ENCODE results near the gene PDZD8. TPM values are rescaled to one million over a fixed set of nuclear protein-coding genes. Genes with fewer than 3 reads are reported as not detected.
A peak's percentile ranks its signal among the peaks of the same experiment; 100 is the strongest.

Gene PDZD8
- total RNA-seq, 1 experiment from 2014 or later = 16.0 TPM

DNA sequence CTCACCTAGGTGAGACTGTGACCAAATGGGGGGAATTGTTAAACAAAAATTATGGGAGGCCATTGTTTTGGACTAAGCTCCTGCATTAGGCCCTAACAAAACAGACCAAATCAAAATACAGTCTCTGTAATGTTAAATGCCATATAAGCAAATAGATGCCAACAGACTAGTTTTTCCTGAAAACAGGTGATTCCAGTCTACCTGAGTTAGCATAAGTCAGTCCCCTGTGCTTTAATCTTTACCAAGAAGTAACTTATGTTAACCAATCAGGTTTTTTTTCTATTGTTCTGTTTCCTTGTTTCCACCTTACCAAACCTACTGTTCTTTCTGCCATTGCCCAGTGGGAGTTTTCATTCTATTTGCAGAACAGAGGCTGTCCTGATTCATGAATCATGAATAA, 48.0 kb downstream of the PDZD8 start:
- H3K27me3 ChIP-seq (ENCODE audit: insufficient read depth, low read depth) = no peaks in the 10 kb centered on the region
- no peaks in the 10 kb centered on the region for H3K4me1 ChIP-seq (replicated peaks; ENCODE audit: insufficient read depth)
- POLR2A ChIA-PET (ENCODE audit: unreplicated experiment) = no interaction called here
- CTCF ChIA-PET = no interaction called here
- no peaks in the 10 kb centered on the region for H3K9me3 ChIP-seq (ENCODE audit: insufficient read depth, low read depth)
- intact Hi-C loops (cut with micrococcal nuclease; ENCODE audit: unreplicated experiment) = no loop called here
- H3F3A ChIP-seq (ENCODE audit: insufficient read depth, low read depth) = no peaks in the 10 kb centered on the region
- peak in 1 of 2 experiments; percentile 38 for DNase-seq
- TF ChIP-seq, protein P1, sequence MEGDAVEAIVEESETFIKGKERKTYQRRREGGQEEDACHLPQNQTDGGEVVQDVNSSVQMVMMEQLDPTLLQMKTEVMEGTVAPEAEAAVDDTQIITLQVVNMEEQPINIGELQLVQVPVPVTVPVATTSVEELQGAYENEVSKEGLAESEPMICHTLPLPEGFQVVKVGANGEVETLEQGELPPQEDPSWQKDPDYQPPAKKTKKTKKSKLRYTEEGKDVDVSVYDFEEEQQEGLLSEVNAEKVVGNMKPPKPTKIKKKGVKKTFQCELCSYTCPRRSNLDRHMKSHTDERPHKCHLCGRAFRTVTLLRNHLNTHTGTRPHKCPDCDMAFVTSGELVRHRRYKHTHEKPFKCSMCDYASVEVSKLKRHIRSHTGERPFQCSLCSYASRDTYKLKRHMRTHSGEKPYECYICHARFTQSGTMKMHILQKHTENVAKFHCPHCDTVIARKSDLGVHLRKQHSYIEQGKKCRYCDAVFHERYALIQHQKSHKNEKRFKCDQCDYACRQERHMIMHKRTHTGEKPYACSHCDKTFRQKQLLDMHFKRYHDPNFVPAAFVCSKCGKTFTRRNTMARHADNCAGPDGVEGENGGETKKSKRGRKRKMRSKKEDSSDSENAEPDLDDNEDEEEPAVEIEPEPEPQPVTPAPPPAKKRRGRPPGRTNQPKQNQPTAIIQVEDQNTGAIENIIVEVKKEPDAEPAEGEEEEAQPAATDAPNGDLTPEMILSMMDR (conservative IDR thresholded peaks at IDR 0.05) = no peak
- no peak for TF ChIP-seq EZH2 (IDR thresholded peaks at IDR 0.05; ENCODE audit: low read depth)
- no peak overlapping the region for H2AFZ ChIP-seq
- H3K4me3 ChIP-seq = no peak overlapping the region
- H3K27ac ChIP-seq = no peak overlapping the region
- H3K9me2 ChIP-seq (ENCODE audit: insufficient read depth) = no peaks in the 10 kb centered on the region
- H3K4me2 ChIP-seq = no peak overlapping the region
- peaks cover 18% of the 10 kb centered on the region for H3K79me2 ChIP-seq (ENCODE audit: low read depth)
- H4K20me1 ChIP-seq (ENCODE audit: insufficient read depth) = no peaks in the 10 kb centered on the region
- no TSS peak for BruUV-seq (replicated peaks)
- H3K36me3 ChIP-seq (ENCODE audit: low read depth) = no peaks in the 10 kb centered on the region

DNA sequence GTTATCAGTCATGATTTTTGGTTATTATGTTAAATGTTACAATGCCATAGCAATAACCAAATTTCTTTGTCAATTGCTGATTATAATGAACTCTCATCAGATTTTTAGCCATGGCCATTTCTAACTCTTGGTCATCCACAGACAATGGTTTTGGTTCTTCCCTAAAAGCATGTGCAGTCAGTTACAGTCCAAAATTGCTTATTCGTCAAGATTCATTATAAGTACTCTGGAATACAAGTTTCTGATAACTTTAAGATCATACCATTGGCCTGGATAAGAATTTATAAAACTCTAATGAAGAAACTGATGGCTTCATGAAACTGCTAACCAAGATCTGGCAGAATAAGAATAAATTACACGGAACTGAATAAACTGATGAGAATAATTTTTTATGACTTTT, 50.9 kb downstream of the PDZD8 start:
- H3K4me2 ChIP-seq = no peak overlapping the region
- H3K4me1 ChIP-seq (replicated peaks; ENCODE audit: insufficient read depth) = no peaks in the 10 kb centered on the region
- TF ChIP-seq EZH2 (IDR thresholded peaks at IDR 0.05; ENCODE audit: low read depth) = no peak
- TF ChIP-seq, protein P1 (conservative IDR thresholded peaks at IDR 0.05) = no peak
- no peaks in the 10 kb centered on the region for H3K9me2 ChIP-seq (ENCODE audit: insufficient read depth)
- H3K36me3 ChIP-seq (ENCODE audit: low read depth) = no peaks in the 10 kb centered on the region
- no peak overlapping the region for H3K4me3 ChIP-seq
- no peaks in the 10 kb centered on the region; the same call in 1 of the 2 replicates for H3F3A ChIP-seq (ENCODE audit: insufficient read depth, low read depth)
- DNase-seq = no peak
- H3K9me3 ChIP-seq (ENCODE audit: insufficient read depth, low read depth) = no peaks in the 10 kb centered on the region
- peaks cover 17% of the 10 kb centered on the region for H4K20me1 ChIP-seq (ENCODE audit: insufficient read depth)
- no peak overlapping the region for H3K27ac ChIP-seq
- ChIA-PET POLR2A (ENCODE audit: unreplicated experiment) (no interaction called here), CTCF (no interaction called here)
- H3K79me2 ChIP-seq (ENCODE audit: low read depth) = peaks cover 16% of the 10 kb centered on the region
- intact Hi-C loops (cut with micrococcal nuclease; ENCODE audit: unreplicated experiment) = no loop called here
- no TSS peak for BruUV-seq (replicated peaks)
- H2AFZ ChIP-seq = no peak overlapping the region
- H3K27me3 ChIP-seq (ENCODE audit: insufficient read depth, low read depth) = no peaks in the 10 kb centered on the region

DNA sequence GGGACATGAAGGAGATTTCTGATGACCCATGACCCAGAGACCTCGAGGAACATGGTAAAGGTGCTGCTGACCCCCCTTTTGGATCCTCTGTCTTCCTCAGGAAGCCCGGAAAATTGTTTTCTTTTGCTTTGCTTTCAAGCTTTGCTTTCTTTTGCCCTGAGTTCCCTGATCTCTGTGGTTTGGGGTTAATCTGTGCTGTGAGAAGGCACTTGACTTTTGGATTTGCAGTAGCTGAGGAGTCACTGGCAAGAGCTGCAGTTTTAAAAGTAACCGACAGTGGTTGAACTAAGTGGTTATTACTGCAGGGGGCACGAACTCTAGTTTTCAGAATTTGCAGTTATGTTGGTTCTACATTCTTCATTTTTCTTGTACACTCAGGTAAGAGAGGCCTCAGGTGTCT, 53.0 kb downstream of the PDZD8 start:
- Histone ChIP-seq H3K9me2 (ENCODE audit: insufficient read depth) (no peaks in the 10 kb centered on the region), H2AFZ (no peak overlapping the region), H3K4me3 (no peak overlapping the region), H3K27me3 (ENCODE audit: insufficient read depth, low read depth) (no peaks in the 10 kb centered on the region), H3K9me3 (ENCODE audit: insufficient read depth, low read depth) (no peaks in the 10 kb centered on the region), H4K20me1 (ENCODE audit: insufficient read depth) (peaks cover 28% of the 10 kb centered on the region), H3K36me3 (ENCODE audit: low read depth) (no peaks in the 10 kb centered on the region), H3K4me1 (replicated peaks; ENCODE audit: insufficient read depth) (no peaks in the 10 kb centered on the region), H3K79me2 (ENCODE audit: low read depth) (peaks cover 13% of the 10 kb centered on the region), H3K4me2 (no peak overlapping the region), H3F3A (ENCODE audit: insufficient read depth, low read depth) (no peaks in the 10 kb centered on the region; the same call in 1 of the 2 replicates), H3K27ac (no peak overlapping the region)
- intact Hi-C loops (cut with micrococcal nuclease; ENCODE audit: unreplicated experiment) = no loop called here
- no TSS peak for BruUV-seq (replicated peaks)
- TF ChIP-seq EZH2 (IDR thresholded peaks at IDR 0.05; ENCODE audit: low read depth) = no peak
- TF ChIP-seq, protein P1 (conservative IDR thresholded peaks at IDR 0.05) = no peak
- ChIA-PET CTCF (no interaction called here), POLR2A (ENCODE audit: unreplicated experiment) (no interaction called here)
- no peak for DNase-seq
